DND-41 (cell line): Measurements from ENCODE around the gene NR1I2.

Experiments
- EZH2 ChIP-seq: IDR thresholded peaks from 3 replicates; pipeline ENCODE4 v1.6.1; 2012; ENCODE audit warnings: borderline replicate concordance, low read depth, mild to moderate bottlenecking, moderate library complexity, low read length, inconsistent platforms; ENCODE audit not compliant: severe bottlenecking
- TF ChIP-seq, protein P1 (sequence below): IDR thresholded peaks from 2 replicates; pipeline ENCODE4 v1.5.1; 2012; ENCODE audit warnings: borderline replicate concordance, low read length, moderate library complexity, mild to moderate bottlenecking; ENCODE audit not compliant: poor library complexity, severe bottlenecking; ENCODE audit errors: extremely low read depth

DNA sequence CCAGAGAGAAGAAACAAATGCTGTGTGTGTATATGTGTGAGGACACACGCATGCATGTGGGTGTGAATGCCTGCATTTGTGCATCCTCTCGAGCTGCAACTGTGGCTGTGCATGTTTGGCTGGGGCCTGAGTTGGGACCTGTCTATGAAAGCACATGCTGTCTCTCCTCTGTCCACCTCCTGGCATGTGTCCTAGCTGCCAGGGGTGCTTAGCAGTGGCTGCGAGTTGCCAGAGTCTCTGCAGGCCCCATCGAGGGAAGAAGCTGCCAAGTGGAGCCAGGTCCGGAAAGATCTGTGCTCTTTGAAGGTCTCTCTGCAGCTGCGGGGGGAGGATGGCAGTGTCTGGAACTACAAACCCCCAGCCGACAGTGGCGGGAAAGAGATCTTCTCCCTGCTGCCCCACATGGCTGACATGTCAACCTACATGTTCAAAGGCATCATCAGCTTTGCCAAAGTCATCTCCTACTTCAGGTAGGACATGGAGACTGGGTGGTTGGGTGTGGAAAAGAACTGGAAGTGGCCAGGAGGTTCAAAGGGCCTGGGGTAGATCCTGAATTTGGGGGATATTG is 30.7 kb downstream of the NR1I2 start:
- TF ChIP-seq EZH2, result no peak
- TF ChIP-seq, protein P1, sequence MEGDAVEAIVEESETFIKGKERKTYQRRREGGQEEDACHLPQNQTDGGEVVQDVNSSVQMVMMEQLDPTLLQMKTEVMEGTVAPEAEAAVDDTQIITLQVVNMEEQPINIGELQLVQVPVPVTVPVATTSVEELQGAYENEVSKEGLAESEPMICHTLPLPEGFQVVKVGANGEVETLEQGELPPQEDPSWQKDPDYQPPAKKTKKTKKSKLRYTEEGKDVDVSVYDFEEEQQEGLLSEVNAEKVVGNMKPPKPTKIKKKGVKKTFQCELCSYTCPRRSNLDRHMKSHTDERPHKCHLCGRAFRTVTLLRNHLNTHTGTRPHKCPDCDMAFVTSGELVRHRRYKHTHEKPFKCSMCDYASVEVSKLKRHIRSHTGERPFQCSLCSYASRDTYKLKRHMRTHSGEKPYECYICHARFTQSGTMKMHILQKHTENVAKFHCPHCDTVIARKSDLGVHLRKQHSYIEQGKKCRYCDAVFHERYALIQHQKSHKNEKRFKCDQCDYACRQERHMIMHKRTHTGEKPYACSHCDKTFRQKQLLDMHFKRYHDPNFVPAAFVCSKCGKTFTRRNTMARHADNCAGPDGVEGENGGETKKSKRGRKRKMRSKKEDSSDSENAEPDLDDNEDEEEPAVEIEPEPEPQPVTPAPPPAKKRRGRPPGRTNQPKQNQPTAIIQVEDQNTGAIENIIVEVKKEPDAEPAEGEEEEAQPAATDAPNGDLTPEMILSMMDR, result no peak
